DND-41 (cell line): ENCODE measurements around the gene LMF2.

ENCODE experiments used
- CTCF ChIP-seq: IDR thresholded peaks from 2 replicates; pipeline ENCODE4 v1.5.1; 2012; ENCODE audit warnings: borderline replicate concordance, low read length, moderate library complexity, mild to moderate bottlenecking; ENCODE audit not compliant: poor library complexity, severe bottlenecking; ENCODE audit errors: extremely low read depth
- EZH2 ChIP-seq: IDR thresholded peaks from 3 replicates; pipeline ENCODE4 v1.6.1; 2012; ENCODE audit warnings: borderline replicate concordance, low read depth, mild to moderate bottlenecking, moderate library complexity, low read length, inconsistent platforms; ENCODE audit not compliant: severe bottlenecking

- TF ChIP-seq CTCF (no peak), EZH2 (no peak)
Measured at GRCh38 chr22:50485221-50486131, 22.0 kb downstream of the LMF2 start.
